Hepatocyte (in vitro differentiated cells): ENCODE results near the gene EIF2AK2. TPM values are rescaled to one million over a fixed set of nuclear protein-coding genes. Genes with fewer than 3 reads are reported as not detected.

ENCODE experiments used
- DNase-seq: peaks from one replicate; pipeline ENCODE4 v3.0.0-alpha.2; 2016; ENCODE audit warnings: low spot score
- H2AFZ ChIP-seq: fragments of 200-600 bp; sonication (generic); 2 replicates; pipeline ENCODE4 v1.6.0; 2016; ENCODE audit warnings: antibody characterized with exemption, mild to moderate bottlenecking
- H3K27ac ChIP-seq: fragments of 200-600 bp; sonication (generic); 2 replicates; pipeline ENCODE4 v1.5.1; 2016; ENCODE audit warnings: mild to moderate bottlenecking
- H3K27me3 ChIP-seq: fragments of 200-600 bp; sonication (generic); 2 replicates; pipeline ENCODE4 v1.6.1; 2016
- H3K36me3 ChIP-seq: fragments of 200-600 bp; sonication (generic); replicated peaks from 2 replicates; pipeline ENCODE4 v1.5.1; 2016; ENCODE audit warnings: low read depth; ENCODE audit not compliant: insufficient read depth
- H3K4me1 ChIP-seq: fragments of 200-600 bp; sonication (generic); 2 replicates; pipeline ENCODE4 v1.5.1; 2016; ENCODE audit warnings: mild to moderate bottlenecking, moderate library complexity; ENCODE audit not compliant: insufficient read depth
- H3K4me2 ChIP-seq: fragments of 200-600 bp; sonication (generic); 2 replicates; pipeline ENCODE4 v1.6.0; 2016
- H3K4me3 ChIP-seq: fragments of 200-600 bp; sonication (generic); 2 replicates; pipeline ENCODE4 v1.5.1; 2016; ENCODE audit warnings: mild to moderate bottlenecking
- H3K79me2 ChIP-seq: fragments of 200-600 bp; sonication (generic); 2 replicates; pipeline ENCODE4 v1.6.0; 2017; ENCODE audit warnings: mild to moderate bottlenecking
- H3K9me2 ChIP-seq: fragments of 200-600 bp; sonication (generic); replicated peaks from 2 replicates; pipeline ENCODE4 v1.6.0; 2017; ENCODE audit warnings: mild to moderate bottlenecking; ENCODE audit not compliant: insufficient read depth
- H3K9me3 ChIP-seq: fragments of 200-600 bp; sonication (generic); 2 replicates; pipeline ENCODE4 v1.5.1; 2016; ENCODE audit warnings: low read depth, mild to moderate bottlenecking
- H4K20me1 ChIP-seq: fragments of 200-600 bp; sonication (generic); 2 replicates; pipeline ENCODE4 v1.6.0; 2016; ENCODE audit warnings: mild to moderate bottlenecking; ENCODE audit not compliant: insufficient read depth, poor library complexity, severe bottlenecking
- EZH2 ChIP-seq: fragments of 200-600 bp; sonication (generic); IDR thresholded peaks from 2 replicates; pipeline ENCODE4 v1.6.1; 2016; ENCODE audit warnings: antibody characterized with exemption, mild to moderate bottlenecking, borderline replicate concordance
- EZH2phosphoT487 ChIP-seq: fragments of 200-600 bp; sonication (generic); IDR thresholded peaks from one replicate; pipeline ENCODE4 v1.6.1; 2018; ENCODE audit warnings: antibody characterized with exemption, mild to moderate bottlenecking, low read depth, moderate library complexity; ENCODE audit not compliant: unreplicated experiment, severe bottlenecking
- WGBS: methylation state at CpG from one replicate; pipeline ENCODE4 v1.1.6; 2016; ENCODE audit warnings: low lambda C conversion rate; ENCODE audit errors: missing lambda C conversion rate; 5-methylcytosine and 5-hydroxymethylcytosine counted together
- polyA plus RNA-seq: library from polyadenylated mRNA; unstranded; fragments of >200 nt; fragmentation: Nextera tagmentation; extraction: Ambion mirVana; gene quantifications from 2 replicates; pipeline ENCODE4 v1.2.1, GENCODE V29; 2016
- total RNA-seq: library from RNA; depleted of rRNA; stranded (reverse); fragments of >200 nt; gene quantifications from 2 replicates; pipeline ENCODE4 v1.2.3, GENCODE V29; 2014
- TF ChIP-seq, protein P1 (sequence below): fragments of 200-600 bp; sonication (generic); IDR thresholded peaks from 2 replicates; pipeline ENCODE4 v1.5.1; 2016; ENCODE audit warnings: antibody characterized with exemption, mild to moderate bottlenecking; ENCODE audit not compliant: poor library complexity

EIF2AK2 gene
- total and polyA plus RNA-seq, 2 experiments from 2014 or later: 22.2 to 38.4 TPM

- 14% methylated on average over 10 of the region's 10 CpGs for WGBS
- Histone ChIP-seq H3K36me3 (no peaks in the 10 kb centered on the region), H3K9me3 (no peaks in the 10 kb centered on the region), H4K20me1 (no peaks in the 10 kb centered on the region), H2AFZ (peak overlapping the region; percentile 76), H3K4me2 (peak overlapping the region; percentile 86), H3K27me3 (no peaks in the 10 kb centered on the region), H3K4me1 (peaks cover 12% of the 10 kb centered on the region), H3K27ac (peak overlapping the region; percentile 5), H3K4me3 (peak overlapping the region; percentile 76), H3K79me2 (peaks cover 17% of the 10 kb centered on the region), H3K9me2 (no peaks in the 10 kb centered on the region)
- DNase-seq: no peak
- no peak for TF ChIP-seq EZH2
- no peak for TF ChIP-seq EZH2phosphoT487
- TF ChIP-seq, protein P1, sequence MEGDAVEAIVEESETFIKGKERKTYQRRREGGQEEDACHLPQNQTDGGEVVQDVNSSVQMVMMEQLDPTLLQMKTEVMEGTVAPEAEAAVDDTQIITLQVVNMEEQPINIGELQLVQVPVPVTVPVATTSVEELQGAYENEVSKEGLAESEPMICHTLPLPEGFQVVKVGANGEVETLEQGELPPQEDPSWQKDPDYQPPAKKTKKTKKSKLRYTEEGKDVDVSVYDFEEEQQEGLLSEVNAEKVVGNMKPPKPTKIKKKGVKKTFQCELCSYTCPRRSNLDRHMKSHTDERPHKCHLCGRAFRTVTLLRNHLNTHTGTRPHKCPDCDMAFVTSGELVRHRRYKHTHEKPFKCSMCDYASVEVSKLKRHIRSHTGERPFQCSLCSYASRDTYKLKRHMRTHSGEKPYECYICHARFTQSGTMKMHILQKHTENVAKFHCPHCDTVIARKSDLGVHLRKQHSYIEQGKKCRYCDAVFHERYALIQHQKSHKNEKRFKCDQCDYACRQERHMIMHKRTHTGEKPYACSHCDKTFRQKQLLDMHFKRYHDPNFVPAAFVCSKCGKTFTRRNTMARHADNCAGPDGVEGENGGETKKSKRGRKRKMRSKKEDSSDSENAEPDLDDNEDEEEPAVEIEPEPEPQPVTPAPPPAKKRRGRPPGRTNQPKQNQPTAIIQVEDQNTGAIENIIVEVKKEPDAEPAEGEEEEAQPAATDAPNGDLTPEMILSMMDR: no peak
Measured at GRCh38 chr2:37084797-37085196, 72.0 kb downstream of the EIF2AK2 start.

DNA sequence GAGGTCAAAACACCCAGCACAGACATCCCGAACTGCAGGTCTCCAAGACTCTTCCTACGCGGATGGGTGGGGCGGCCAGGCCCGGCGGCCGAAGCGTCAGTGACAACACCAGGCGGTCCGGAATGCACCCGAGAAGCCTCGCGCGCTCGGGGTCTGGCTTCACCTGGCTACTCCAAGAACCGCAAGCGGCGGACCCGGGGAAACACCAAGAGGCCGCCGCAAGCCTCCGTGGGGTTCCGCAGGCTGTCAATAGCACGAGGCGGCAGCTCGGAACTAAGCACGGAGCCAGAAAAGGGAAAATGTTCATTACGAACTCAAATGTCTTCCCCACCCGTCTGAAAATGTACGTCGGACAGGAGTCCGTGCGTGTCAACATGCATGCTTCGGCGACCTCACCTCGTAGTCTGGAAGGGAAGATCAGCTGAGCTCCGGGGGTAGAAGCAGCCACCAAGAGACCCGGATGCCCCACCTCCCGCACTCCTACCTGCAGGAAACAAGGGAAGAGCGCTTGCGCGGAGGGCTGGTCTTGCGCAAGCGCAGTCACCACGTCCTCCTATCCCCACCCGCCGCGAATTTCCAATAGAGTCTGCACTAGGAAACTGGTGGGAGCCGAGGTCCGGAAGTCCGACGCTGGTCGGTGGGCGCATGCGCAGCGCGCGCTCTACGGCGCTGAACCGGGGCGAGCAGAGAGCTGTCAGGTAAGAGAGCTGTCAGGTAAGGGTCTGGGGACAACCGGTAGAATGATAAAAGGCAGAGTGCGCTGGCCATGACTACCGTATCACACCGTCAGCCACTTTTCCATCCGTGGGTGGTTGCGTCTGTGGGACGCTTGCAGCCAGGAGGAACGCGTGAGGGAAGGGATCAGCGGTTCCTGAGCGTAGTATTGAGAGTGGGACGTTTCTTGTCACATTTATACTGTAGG is 72.6 kb downstream of the EIF2AK2 start, which contains the start of the genes GPATCH11 and HEATR5B:
GPATCH11 (plus strand) TSS at position 646 of the 922 bp plus-strand sequence. CDS start 3,864 bp downstream, outside the sequence.
HEATR5B (minus strand) TSS at position 500 of the 922 bp plus-strand sequence. CDS start 958 bp downstream, outside the sequence.
- Histone ChIP-seq H3K9me3 (no peaks in the 10 kb centered on the region), H3K9me2 (no peaks in the 10 kb centered on the region), H3K27ac (peak within 1 kb of the TSS; percentile 82), H3K4me2 (peak within 1 kb of the TSS; percentile 86), H4K20me1 (no peaks in the 10 kb centered on the region), H2AFZ (peak within 1 kb of the TSS; percentile 76), H3K27me3 (no peaks in the 10 kb centered on the region), H3K4me1 (peaks cover 12% of the 10 kb centered on the region), H3K4me3 (peak within 1 kb of the TSS; percentile 76), H3K79me2 (peaks cover 20% of the 10 kb centered on the region), H3K36me3 (no peaks in the 10 kb centered on the region)
- TF ChIP-seq EZH2phosphoT487 (no peak), EZH2 (no peak)
- TF ChIP-seq, protein P1: no peak
- peak; percentile 99 for DNase-seq
- WGBS: 2% methylated on average over 74 of the region's 74 CpGs

DNA sequence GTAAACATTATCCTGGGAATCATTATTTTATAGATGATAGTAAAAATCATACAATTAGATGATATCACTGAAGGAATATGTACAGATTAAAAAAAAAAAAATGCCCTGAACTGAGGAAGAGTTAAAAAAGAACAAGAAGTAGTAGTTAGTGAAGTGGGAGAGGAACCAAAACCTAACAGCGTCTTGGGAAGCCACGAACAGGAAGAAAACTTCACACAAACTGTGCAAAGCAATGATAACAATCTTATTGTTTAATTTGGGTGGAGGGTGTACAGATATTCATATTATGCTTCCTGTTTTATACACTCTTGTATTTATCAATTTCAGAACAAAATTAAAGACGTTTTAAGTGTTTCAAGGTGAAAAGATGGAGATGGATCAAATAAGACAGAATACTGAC is 76.1 kb downstream of the EIF2AK2 start:
- Histone ChIP-seq H3K27me3 (no peaks in the 10 kb centered on the region), H3K9me2 (no peaks in the 10 kb centered on the region), H2AFZ (no peak overlapping the region), H3K9me3 (no peaks in the 10 kb centered on the region), H3K4me1 (peaks cover 12% of the 10 kb centered on the region), H4K20me1 (no peaks in the 10 kb centered on the region), H3K79me2 (peaks cover 20% of the 10 kb centered on the region), H3K36me3 (no peaks in the 10 kb centered on the region), H3K4me3 (no peak overlapping the region), H3K27ac (no peak overlapping the region), H3K4me2 (no peak overlapping the region)
- whole genome bisulfite sequencing: 85% methylated on average over 3 of the region's 3 CpGs
- no peak for DNase-seq
- TF ChIP-seq, protein P1: no peak
- TF ChIP-seq EZH2: no peak
- no peak for TF ChIP-seq EZH2phosphoT487
